Suppressor macrophage treated with lipopolysaccharide for 1 hour (primary cell): ENCODE results near the gene GPSM1.
"Not testable (repeated sequence)": the region's sequence is repeated elsewhere in the genome, so short reads cannot be mapped to it uniquely, and the experiment has no call there.

Experiments used
- DNase-seq, 3 donors: peaks; one replicate each; pipeline ENCODE4 v3.0.0-alpha.2; 2020 to 2022

The GPSM1 gene

GRCh38 chr9:136401173-136401922 lies 74.0 kb downstream of the GPSM1 start:
- no peak for DNase-seq

- DNase-seq: no peak
Observed at GRCh38 chr9:136402067-136402466, 74.7 kb downstream of the GPSM1 start.

- DNase-seq: peak in 2 of 3 donors; percentile 16 to 23
Observed at GRCh38 chr9:136403538-136403914, 76.2 kb downstream of the GPSM1 start.

- DNase-seq: no peak
Observed at GRCh38 chr9:136403915-136404800, 76.8 kb downstream of the GPSM1 start.

- DNase-seq: no peak
Observed at GRCh38 chr9:136404801-136405136, 77.4 kb downstream of the GPSM1 start.

- no peak for DNase-seq
Observed at GRCh38 chr9:136405481-136405880, 78.1 kb downstream of the GPSM1 start.

GRCh38 chr9:136405904-136406303 lies 78.6 kb downstream of the GPSM1 start:
- DNase-seq: not testable (repeated sequence)

- DNase-seq: not testable (repeated sequence)
Observed at GRCh38 chr9:136407061-136407460, 79.7 kb downstream of the GPSM1 start.

- no peak for DNase-seq
Observed at GRCh38 chr9:136407911-136408310, 80.6 kb downstream of the GPSM1 start.
